HEK293 (cell line): ENCODE results near the gene WRAP53.

Experiments used
- INSM2 ChIP-seq: fragments of 450-650 bp; formaldehyde crosslinking; IDR thresholded peaks from 2 replicates; pipeline ENCODE4 v1.5.1; 2016; ENCODE audit warnings: missing biosample characterization, missing genetic modification characterization
- KLF17 ChIP-seq: fragments of 450-650 bp; formaldehyde crosslinking; IDR thresholded peaks from 2 replicates; pipeline ENCODE4 v1.5.1; 2016; ENCODE audit warnings: missing biosample characterization, missing genetic modification characterization
- PRDM2 ChIP-seq: fragments of 450-650 bp; formaldehyde crosslinking; IDR thresholded peaks from 2 replicates; pipeline ENCODE4 v1.5.1; 2016; ENCODE audit warnings: missing biosample characterization, missing genetic modification characterization, borderline replicate concordance
- PRDM4 ChIP-seq: fragments of 450-650 bp; formaldehyde crosslinking; IDR thresholded peaks from 2 replicates; pipeline ENCODE4 v1.5.1; 2017; ENCODE audit warnings: missing biosample characterization, missing genetic modification characterization
- ZBTB44 ChIP-seq: fragments of 450-650 bp; IDR thresholded peaks from 2 replicates; pipeline ENCODE4 v1.5.1; 2018; ENCODE audit warnings: missing biosample characterization, mild to moderate bottlenecking, missing genetic modification characterization
- ZBTB8A ChIP-seq: fragments of 450-650 bp; formaldehyde crosslinking; IDR thresholded peaks from 2 replicates; pipeline ENCODE4 v1.5.1; 2016; ENCODE audit warnings: missing biosample characterization, missing genetic modification characterization
- ZNF18 ChIP-seq: fragments of 450-650 bp; formaldehyde crosslinking; IDR thresholded peaks from 2 replicates; pipeline ENCODE4 v1.5.1; 2016; ENCODE audit warnings: missing biosample characterization, missing genetic modification characterization
- ZNF223 ChIP-seq: fragments of 450-650 bp; formaldehyde crosslinking; IDR thresholded peaks from 2 replicates; pipeline ENCODE4 v1.5.1; 2016; ENCODE audit warnings: missing biosample characterization, missing genetic modification characterization
- ZNF311 ChIP-seq: fragments of 450-650 bp; formaldehyde crosslinking; IDR thresholded peaks from 2 replicates; pipeline ENCODE4 v1.5.1; 2017; ENCODE audit warnings: missing biosample characterization, missing genetic modification characterization, borderline replicate concordance
- ZNF350 ChIP-seq: fragments of 450-650 bp; formaldehyde crosslinking; IDR thresholded peaks from 2 replicates; pipeline ENCODE4 v1.5.0; 2017; ENCODE audit warnings: missing biosample characterization, mild to moderate bottlenecking, missing genetic modification characterization
- ZNF423 ChIP-seq: fragments of 450-650 bp; formaldehyde crosslinking; IDR thresholded peaks from 2 replicates; pipeline ENCODE4 v1.5.1; 2016; ENCODE audit warnings: missing biosample characterization, missing genetic modification characterization
- ZNF623 ChIP-seq: fragments of 450-650 bp; formaldehyde crosslinking; IDR thresholded peaks from 2 replicates; pipeline ENCODE4 v1.5.1; 2016; ENCODE audit warnings: missing biosample characterization, missing genetic modification characterization
- ZNF645 ChIP-seq: fragments of 450-650 bp; formaldehyde crosslinking; IDR thresholded peaks from 2 replicates; pipeline ENCODE4; 2016; ENCODE audit warnings: missing biosample characterization, missing genetic modification characterization
- ZNF664 ChIP-seq: fragments of 450-650 bp; formaldehyde crosslinking; IDR thresholded peaks from 2 replicates; pipeline ENCODE4 v1.5.1; 2016; ENCODE audit warnings: missing biosample characterization, missing genetic modification characterization
- ZNF704 ChIP-seq: fragments of 450-650 bp; formaldehyde crosslinking; IDR thresholded peaks from 2 replicates; pipeline ENCODE4 v1.5.1; 2016; ENCODE audit warnings: missing biosample characterization, missing genetic modification characterization
- ZNF768 ChIP-seq: fragments of 450-650 bp; formaldehyde crosslinking; IDR thresholded peaks from 2 replicates; pipeline ENCODE4 v1.5.1; 2018; ENCODE audit warnings: missing biosample characterization, mild to moderate bottlenecking, missing genetic modification characterization
- ZSCAN16 ChIP-seq: fragments of 450-650 bp; formaldehyde crosslinking; IDR thresholded peaks from 2 replicates; pipeline ENCODE4 v1.5.1; 2016; ENCODE audit warnings: missing biosample characterization, missing genetic modification characterization

Gene WRAP53

GRCh38 chr17:7650509-7651096, 37.7 kb upstream of the WRAP53 start, which contains the start of gene ATP1B2 (continued):
- TF ChIP-seq ZSCAN16 (tag by site-specific recombination) (no peak), KLF17 (tag by site-specific recombination) (0 out of 2 replicates have a peak, but pooled peaks have one; percentile 9), ZNF223 (tag by site-specific recombination) (no peak), ZBTB8A (tag by site-specific recombination) (no peak), ZNF423 (tag by site-specific recombination) (no peak), ZNF664 (tag by site-specific recombination) (no peak), ZNF311 (tag by site-specific recombination) (no peak), PRDM4 (tag by site-specific recombination) (no peak), ZNF768 (tag by site-specific recombination) (no peak), ZNF18 (tag by site-specific recombination) (no peak), ZNF645 (tag by site-specific recombination) (no peak), ZBTB44 (tag by site-specific recombination) (no peak), ZNF623 (tag by site-specific recombination) (no peak), PRDM2 (tag by site-specific recombination) (no peak), ZNF350 (tag by site-specific recombination) (no peak), INSM2 (tag by site-specific recombination) (no peak), ZNF704 (tag by site-specific recombination) (no peak)
